HG02798 (cell line): ENCODE data around the gene PGF.

ENCODE experiments used
- ATAC-seq: cut with Tn5 transposase; IDR thresholded peaks from one replicate; pipeline ENCODE4 v1.9.1; 2021; ENCODE audit warnings: mild to moderate bottlenecking; ENCODE audit not compliant: unreplicated experiment, poor library complexity

Gene PGF

DNA sequence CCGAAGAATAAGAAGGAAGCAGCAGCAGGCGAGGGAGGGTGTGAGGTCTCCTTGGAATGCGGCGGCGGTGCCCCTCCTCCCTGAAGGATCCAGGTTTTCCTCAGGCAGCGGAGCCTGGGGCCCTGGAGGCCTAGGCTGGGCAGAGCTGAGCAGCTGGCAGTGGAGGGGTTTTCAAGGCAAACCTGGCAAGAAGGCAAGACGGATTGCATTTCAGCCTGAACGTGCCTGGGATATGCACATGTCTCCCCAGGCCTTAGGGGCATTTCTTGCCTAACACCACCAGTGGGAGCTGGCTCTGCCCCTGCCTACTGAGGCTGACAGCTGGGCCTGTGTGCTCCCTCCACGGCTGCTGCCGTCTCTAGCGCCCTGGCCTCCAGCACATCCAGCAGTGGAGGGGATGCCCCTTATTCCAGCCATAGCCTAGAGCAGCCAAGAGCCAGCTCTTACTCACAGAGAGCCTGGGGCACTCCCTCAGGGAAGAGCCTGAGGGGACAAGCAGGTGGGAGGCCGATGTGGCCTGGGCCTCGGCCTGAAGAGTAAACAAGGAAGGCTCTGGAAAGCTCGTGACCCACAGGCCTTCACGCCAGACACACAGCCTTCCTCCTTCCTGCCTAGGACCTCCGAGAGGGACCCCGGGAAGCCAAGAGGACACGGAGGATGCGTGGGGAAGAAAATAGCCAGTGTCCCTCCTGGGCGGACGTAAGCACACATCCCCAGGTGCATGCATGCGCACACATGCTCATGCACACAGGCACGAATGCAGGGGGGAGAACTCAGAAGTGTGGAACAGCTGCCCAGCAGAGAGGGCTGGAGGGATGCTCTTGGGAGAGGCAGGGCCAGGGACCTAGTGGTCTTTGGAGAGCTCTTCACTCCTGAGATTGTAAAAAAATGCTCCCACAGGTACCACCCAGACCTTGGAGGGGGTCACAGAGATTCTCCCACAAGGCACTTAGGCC lies 24.3 kb upstream of the PGF start:
- no peak for ATAC-seq

DNA sequence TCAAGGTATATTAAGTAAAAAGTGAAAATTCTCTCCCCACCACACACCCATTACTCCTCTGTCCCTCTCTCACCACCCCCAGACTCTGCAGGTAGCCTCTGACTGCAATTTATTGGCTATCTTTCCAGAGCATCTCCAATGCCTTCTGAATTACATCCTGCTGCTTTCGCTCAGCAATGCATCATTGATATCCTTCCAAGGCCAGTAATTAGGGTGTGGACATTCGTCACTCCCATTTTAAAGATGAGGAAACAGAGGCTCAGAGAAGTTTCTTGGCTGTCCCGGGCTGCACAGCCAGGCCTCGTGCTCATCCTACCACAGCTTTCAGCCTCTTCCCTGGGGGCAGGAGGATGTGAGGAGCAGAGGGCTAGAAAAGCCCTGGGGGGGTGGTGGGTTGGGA lies 23.6 kb upstream of the PGF start:
- no peak for ATAC-seq

DNA sequence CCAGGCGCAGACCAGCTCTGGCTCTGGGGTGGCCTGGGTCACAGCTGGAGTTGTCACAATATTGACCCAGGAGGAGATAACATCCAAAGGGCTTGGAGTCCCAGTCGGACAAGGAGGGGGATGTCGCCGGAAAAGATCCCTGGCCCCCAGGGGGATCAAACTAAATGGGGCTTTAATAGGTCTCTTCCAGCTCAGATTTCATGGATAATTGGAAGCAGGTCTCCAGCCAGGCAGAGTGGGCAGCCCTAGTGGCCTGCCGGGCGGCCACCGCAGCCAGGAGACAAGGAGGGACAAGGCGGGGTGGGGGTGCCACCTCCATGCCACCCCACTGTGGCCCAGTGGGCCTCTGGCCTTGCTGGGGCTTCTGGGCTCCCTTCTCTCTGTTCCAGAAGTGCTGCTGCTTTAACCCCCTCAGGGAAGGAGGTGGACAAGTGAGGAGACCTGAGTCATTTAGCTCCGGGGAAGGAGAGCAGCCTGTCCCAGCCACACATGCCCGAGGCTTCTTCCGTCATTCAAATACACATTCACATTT lies 23.1 kb upstream of the PGF start:
- ATAC-seq: no peak

DNA sequence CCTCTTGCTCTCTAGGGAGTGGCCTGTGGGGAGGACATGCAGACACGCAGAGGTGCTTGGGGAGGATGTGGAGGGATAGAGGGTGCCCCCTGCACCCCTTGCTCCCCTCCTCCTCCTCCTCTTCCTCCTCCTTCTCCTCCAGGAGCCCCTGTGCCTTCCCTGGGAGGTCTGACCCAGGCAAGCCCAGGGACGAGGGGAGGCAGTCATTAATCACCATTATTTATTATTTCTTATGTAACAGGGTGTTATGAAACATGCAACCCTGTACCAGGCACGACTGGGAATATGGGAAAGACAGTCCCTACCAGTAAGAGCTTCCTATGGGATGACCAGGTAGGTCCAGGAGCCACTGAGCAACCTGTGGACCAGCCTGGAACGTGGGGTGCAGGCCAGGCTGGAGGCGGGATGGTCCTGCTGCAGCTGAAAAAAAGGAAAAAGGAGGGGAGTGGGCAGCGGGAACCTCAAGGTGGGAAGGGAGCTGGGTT lies 22.5 kb upstream of the PGF start:
- no peak for ATAC-seq

DNA sequence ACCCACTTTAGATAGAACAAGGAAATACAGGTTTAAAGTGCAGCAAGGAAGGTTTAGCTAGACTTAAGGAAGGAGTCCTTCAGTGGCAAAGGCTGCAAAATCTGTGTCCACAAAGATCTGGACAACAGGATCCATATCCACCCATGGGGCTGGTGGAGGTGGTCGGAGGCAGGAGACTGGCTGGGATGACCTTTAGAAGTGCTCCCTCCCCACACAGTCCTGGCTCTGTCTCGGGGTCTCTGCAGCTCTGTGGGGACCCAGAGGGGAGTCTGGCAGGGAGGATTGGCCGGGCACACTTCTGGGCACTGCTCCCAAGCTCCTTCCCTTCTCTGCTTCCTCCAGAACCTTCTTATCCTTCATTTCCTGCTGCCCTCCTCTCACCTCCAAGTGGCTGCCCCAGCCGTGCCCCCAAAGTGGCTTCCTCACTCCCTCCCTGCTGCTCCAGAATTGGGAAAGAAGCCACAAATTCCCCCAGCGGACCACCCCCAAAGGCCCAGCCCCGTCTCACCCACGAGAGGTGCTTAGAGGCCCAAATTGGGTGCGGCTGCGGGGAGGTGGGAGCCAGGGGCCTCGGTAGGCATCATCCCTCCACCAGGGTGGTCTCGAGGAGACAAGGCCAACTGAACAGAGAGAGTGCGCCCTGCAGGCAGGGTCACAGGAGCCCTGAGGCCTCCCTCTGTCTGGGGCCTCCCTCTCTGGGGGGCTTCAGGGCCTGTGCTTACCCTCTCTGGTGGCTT lies 21.9 kb upstream of the PGF start:
- no peak for ATAC-seq

DNA sequence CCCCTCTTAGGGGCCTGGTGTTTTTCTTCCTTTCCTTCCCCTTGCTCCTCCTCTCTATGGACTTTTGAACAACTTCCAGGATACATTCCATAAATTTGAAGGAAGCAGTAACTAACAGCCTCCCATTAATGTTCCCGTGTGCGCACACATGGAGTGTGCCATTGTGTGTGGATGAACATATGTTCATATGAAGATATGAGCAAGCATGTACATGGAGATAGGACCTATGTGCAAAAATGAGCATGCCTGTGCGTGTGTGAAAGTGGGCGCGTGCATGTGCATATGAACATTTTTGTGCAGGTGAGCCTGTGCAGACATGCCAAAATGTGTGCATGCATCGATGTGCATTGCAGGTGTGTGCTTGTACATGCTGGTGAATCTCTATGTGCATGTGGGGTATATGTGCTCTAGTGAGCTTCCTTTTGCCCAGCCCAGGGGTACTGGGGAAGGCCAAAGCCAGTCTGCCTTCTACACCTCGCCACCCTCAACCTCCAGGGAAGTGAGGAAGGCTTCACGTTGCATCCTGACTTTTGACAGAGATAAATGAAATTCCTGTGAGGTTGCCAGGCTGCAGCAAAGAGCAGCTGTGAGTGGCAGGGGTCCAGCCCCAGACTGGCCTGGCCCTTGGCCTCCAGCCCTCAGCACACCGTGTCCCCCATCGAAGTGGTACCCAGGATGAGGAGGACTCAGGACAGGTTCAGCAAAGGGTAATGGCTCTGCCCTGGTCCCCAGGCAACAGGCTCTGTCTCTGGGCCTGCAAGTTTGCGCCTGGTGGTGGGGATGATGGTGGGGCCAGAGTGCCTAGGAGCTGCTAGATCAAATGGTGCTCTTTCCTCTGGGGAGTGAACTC lies 21.1 kb upstream of the PGF start:
- no peak for ATAC-seq

DNA sequence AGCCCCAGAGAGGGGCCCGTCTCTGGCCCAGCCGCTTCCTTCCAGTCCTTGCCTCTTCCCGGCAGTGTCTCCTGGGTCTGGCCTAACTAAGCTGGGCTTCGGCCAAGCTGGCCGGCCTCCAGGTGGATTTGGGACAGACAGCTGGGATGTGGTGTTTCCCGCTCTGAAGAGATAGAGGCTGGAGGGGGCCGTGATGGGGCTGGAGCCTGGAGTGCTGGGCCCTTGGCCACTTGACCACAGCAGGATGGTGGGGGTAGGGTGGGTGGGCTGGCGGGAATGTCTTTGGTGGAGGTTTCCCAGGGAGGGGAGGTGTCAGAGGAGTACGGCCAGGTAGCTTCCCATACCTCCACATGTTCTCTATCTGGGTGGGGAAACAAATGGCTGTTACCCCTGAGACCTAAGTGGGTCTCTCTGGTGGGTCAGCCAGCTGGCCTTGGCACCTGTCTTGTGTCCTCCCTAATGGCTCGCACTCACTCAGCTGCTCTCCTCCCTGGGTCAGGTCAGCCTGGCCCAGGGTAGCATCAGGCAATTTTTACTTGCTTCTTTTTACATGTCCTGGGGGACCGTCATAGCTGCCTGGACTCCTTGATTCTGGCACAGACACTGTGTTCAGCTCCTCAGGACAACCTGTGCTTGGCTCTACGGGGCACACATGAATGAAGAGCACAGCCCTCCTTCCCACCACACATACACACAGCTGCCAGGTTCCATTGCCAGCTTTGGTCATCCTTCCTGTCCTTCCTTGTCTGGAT lies 19.8 kb upstream of the PGF start:
- no peak for ATAC-seq

DNA sequence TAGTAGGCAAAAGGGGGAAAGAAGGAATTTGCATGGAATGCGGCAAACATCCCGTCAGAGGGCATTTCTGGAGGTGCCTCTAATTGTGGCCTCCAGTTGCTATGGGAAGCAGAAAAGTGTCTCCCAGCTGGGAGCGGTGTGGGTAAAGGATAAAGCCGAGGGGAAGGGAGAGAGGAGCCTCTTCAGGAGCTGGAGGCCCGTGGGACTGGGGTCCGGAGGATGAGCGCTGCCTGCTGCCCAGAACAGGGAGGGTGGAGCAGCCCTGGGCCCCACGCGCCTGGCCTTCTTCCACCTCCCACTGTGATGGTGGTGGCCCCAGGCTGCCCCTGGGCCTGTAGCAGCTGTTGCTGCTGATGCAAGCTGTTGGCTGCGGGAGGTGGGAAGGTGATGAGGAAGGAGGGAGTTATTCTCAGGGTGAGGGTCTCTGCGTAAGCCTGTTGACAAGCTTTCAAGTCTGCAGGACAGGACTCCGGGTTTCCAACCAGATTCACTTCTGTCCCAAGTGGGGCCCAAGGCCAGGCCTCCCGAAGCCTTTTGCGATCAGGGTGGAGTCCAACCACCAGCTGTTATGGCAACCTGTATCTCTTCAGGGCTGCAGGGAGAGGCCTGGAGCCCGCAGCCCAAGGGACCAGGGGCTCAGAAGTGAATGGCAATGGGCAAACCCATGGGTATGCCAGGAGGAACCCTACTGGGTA lies 19.1 kb upstream of the PGF start:
- no peak for ATAC-seq

DNA sequence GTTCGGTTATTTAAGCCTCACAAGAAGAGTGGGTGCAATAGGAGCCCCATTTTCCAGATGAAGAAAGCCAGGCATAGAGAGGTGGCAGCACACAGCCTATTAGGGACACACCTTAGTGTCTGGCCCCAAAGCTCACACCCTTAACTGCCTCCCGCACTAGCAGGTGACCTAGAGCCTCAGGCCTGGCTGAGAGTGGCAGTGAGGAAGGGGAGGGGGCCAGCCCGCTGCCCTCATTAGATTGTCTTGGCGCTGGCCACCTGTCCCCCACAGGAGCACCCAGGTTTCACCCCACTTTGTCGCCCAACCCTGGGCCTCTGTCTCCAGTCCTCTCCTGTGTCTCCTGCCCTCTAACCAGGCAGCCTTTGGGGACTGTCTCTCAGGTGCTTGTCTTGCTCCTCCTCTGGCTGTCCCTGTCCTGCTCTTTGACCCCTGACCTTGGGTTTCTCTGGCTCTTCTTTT lies 18.5 kb upstream of the PGF start:
- ATAC-seq: no peak

DNA sequence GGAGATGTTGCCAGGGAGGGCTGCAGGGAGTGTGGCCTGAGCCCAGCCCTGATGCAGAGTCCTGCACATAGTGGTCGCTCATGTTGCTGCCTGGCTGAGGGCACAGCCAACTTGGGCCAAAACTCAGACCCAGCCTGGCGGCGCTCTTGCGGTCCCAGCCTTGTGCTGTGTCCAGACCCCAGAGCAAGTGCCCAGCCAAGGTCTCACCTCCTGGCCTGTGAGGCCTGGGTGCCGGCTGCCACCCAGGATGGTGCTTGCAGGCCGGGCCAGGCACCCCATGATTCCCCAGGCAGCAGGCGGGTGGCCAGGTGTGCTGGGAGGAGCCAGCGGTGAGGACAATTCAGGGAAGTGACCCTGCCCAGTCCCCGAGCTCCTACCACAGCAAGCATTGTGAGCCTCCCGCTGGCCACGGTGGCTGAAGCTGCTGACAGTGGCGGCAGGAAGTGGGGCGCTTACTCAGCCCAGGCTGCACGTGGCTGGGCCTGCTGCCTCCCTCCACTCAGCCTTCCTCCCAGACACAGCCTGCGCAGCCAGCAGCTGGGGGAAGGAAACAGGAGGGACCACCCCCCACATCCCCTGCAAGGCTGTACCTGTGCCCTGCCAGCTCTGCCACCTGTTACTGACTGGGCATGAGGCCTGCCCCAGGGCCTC lies 17.7 kb upstream of the PGF start:
- no peak for ATAC-seq

DNA sequence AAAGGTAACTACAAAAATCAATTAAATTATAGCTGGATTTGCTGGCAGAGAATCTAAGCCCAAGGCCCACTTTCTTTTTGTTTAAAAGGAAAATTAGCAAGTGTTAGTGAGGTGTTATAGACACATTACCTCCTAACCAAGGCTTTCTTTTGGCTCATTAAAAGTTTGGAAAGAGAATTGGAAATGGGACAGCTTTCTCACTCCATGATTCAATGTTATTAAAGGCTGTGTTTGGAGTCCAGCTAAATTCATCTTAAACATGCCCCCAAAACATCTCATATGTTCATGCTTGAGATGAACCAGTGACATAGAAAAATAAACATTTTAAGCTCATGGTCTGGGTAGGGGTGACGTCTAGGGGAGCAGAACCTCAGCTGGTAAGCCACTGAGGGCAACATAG lies 13.4 kb upstream of the PGF start:
- no peak for ATAC-seq

DNA sequence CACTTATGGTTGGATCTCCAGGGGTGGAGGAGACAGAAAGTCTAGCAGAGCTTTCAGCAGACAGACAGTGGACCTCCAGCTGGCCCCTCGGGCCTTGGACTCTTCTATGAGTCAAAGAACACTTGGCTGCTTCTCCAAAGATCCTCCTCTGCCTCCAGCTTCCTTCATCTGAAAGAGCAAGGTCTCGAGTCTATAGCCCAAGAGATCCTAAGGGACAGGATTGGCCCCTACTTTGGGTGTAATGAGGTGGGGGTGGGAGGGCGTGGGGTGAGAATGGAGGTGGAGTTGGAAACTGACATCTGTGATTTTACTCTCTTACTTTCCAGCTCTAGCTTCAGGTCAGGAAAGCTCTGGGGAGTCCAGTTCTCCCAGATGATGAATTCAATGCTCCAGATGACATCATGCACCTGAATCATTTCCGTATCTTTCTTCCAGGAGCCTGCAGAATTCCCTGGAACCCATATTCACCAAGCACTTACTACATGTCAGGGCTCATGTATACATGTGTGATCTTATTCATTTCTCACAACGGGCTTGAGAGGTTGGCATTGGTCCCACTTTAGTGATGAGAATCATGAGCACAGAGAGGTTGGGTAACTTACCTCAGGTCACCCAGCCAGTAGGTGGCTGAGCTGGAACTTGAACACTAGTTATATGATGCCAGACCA lies 10.2 kb upstream of the PGF start:
- no peak for ATAC-seq

DNA sequence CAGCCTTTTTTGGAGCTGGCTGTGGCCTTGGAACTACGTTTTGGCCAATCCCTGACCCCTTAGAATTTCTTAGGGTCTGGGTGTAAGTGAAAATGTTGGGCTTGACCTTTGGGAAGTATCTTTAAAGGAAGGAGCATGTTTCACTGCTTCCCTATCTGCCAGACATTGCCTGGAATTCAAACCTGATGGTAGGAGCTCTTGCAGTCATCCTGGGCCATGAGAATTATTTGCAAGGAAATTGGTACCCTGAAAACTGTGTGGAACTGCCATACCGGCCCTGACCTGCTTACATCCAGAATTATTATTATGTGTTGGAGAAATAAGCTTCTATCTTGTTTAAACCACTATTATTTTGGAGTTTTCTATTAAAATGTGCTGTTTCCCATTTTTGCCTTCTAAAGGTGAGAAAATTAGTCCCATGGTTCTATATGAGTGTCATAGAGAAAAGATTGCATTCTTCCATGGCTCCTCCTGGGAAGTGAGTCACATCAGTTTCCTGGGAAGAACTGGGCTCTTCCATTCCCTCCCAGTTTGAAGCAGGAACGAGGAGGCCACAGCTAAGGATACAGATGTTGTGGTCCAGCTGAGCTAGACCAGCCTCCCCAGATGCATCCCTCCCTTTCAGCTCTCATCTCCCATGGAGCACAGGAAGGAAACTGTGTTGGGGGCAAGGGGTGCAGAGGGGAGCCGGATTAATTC lies 9.5 kb upstream of the PGF start:
- no peak for ATAC-seq

DNA sequence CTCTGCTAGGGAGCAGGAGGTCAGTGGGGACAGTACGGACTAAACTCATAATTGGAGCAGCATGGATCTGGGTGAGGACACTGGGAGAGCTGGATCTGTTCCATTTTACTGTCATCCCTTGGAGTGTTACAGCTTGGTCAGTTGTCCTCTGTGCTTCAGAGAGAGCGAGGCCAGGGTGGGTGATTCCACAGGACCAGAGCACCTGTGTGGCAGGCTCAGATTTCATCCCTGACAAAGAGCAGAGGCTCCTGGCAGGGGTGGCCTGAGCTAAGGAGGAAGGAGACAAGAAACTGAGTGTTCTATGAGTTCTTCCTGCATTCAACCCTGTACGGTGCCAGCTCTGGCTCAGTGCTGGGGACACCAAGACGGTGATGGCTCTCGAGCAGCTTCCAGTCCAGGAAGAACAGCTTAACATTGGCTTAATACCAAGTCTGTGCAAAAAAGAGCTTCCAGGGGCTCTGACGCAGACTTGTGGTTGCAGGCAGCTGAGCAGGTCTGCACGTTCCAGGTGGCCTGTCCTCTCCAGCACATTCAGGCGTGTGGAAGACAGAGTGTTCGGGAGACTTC lies 8.4 kb upstream of the PGF start:
- ATAC-seq: no peak

DNA sequence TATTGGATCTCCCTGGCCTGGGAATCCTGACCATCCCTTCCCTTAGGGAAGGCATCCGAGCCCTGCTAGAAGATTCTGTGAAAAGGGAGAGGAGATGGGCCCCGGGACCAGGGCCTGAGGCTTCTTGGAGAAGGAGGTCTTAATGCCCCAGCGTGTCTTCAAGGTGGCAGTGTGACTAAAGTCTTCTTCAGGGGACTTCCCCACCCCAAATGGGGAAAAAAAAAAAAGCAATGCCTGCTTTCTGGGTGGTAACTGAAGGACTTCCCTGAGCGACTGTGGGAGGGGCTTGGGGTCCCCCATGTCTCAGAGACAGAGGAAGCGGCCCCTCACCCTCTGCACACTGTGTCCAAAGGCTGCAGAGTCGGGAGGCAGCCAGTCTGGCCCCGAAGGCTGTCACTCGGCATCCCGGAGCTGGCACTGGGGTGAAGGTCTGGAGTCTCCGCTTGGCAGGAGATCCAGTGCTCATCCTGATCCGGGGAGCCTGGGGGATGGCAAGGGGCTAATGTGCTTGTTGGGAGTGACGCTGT lies 7.8 kb upstream of the PGF start:
- ATAC-seq: no peak

DNA sequence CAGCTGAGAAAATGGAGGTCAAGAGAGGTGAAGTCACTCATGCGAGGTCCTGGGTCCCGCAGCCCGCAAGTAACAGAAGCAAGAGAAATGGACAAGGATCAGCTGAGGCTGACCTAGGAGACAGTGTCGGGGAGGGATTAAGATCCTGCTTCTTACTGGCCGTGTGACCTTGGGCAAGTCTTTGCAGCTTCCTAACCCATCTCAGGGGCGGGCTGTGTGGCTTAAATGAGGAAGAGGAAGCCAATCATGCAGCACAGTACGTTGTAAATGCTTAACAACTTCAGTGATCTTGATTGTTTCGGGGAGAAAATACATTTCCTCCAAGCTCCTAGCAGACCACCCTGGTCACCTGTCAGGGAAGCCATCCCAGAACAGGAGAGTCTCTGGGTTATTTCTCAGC lies 7.1 kb upstream of the PGF start:
- ATAC-seq: no peak

DNA sequence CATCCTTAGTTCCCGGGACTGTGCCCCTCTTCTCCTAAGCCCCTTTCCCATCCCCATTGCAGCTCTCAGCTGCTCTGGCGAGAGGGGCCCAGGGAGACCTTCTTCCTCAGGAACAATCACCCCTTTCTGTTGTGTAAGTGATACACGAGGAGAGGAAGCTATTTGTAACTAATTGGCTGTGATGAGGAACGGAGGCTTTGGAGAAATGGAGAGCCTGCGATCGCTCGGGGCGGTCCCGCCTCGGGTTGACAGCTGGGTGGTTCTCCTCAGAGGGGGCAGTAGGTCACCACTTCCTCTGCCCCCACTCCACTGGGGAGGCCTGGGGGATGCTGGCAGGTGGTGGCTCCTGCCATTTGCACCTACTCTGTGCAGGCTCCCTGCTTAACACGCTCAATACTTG lies 6.6 kb upstream of the PGF start:
- no peak for ATAC-seq
